K562 (cell line): Measurements from ENCODE around the gene MACROH2A2. TPM values are rescaled to one million over a fixed set of nuclear protein-coding genes. Genes with fewer than 3 reads are reported as not detected.

ENCODE experiments used
- ATAC-seq: fragments of 200-7000 bp; cut with Tn5 transposase; 3 replicates; pipeline ENCODE4 v1.9.1; 2020; ENCODE audit warnings: moderate library complexity
- BruUV-seq: library from RNA; stranded (reverse); fragments of 400-500 nt; replicated peaks from 2 replicates; lab custom pipeline; 2021; lab: Mats Ljungman, UMichigan
- CTCF ChIA-PET: fragments of 300-600 bp; formaldehyde crosslinking; extraction: SDS; loops from one replicate; lab custom pipeline; 2021; ENCODE audit warnings: low intra/inter-chr PET ratio; lab: Yijun Ruan, JAX
- POLR2A ChIA-PET: fragments of 300-600, 350-650 bp; sonication (Branson Sonifier 250); formaldehyde crosslinking; extraction: SDS; loops from one replicate; lab custom pipeline; 2021; ENCODE audit warnings: antibody characterized with exemption, inconsistent platforms; lab: Yijun Ruan, JAX
- DNase-seq, 4 experiments: peaks; one replicate each; pipeline versions ENCODE4 v3.0.0 to v3.0.0-alpha.2; 2011 to 2018; ENCODE audit warnings: low spot score in 3 of 4, mixed read lengths in 3 of 4; ENCODE audit errors: extremely low read depth in 1 of 4
- FAIRE-seq: peaks from 2 replicates; lab custom pipeline; 2011; peaks lifted over from hg19 to GRCh38; lab: Jason Lieb, UNC
- H2AFZ ChIP-seq: 2 replicates; pipeline ENCODE4 v1.6.0; 2011; ENCODE audit warnings: low read depth, low read length, control low read depth, inconsistent platforms
- H3K27ac ChIP-seq: fragments of 200-600 bp; 3 replicates; pipeline ENCODE4 v1.8.0; 2011; ENCODE audit warnings: low read depth, mild to moderate bottlenecking, control low read depth, inconsistent platforms, low read length, moderate library complexity, mixed read lengths; ENCODE audit errors: extremely low read depth
- H3K27me3 ChIP-seq, 2 experiments: fragments of 300-600 bp in 1 of 2; 2 replicates in 1 of 2; 3 replicates in 1 of 2; pipeline versions ENCODE4 v1.6.0 to v1.8.0; 2011; ENCODE audit warnings: inconsistent platforms in 2 of 2, low read length in 2 of 2, mild to moderate bottlenecking in 1 of 2, mixed read lengths in 1 of 2, moderate library complexity in 1 of 2; ENCODE audit not compliant: control insufficient read depth in 2 of 2, insufficient read depth in 2 of 2
- H3K36me3 ChIP-seq: fragments of 300-600 bp; 3 replicates; pipeline ENCODE4 v1.8.0; 2011; ENCODE audit warnings: mild to moderate bottlenecking, low read length, inconsistent platforms; ENCODE audit not compliant: control insufficient read depth, insufficient read depth
- H3K4me1 ChIP-seq, 2 experiments: fragments of 200-600 bp in 1 of 2; replicated peaks in 1 of 2; 2 replicates in 1 of 2; 3 replicates in 1 of 2; pipeline versions ENCODE4 v1.5.1 to v1.8.0; 2011; ENCODE audit warnings: inconsistent platforms in 2 of 2, low read length in 2 of 2, mild to moderate bottlenecking in 1 of 2, mixed read lengths in 1 of 2, moderate library complexity in 1 of 2; ENCODE audit not compliant: control insufficient read depth in 2 of 2, insufficient read depth in 2 of 2
- H3K4me2 ChIP-seq: 2 replicates; pipeline ENCODE4 v1.6.1; 2011; ENCODE audit warnings: low read length, control low read depth, inconsistent platforms, mixed read lengths; ENCODE audit not compliant: insufficient read depth
- H3K4me3 ChIP-seq: fragments of 200-600 bp; sonication (generic), shearing (Covaris generic); 2 replicates; pipeline ENCODE4 v1.5.1; 2016; ENCODE audit warnings: control low read depth, inconsistent platforms
- H3K79me2 ChIP-seq: fragments of 200-600 bp; 3 replicates; pipeline ENCODE4 v1.8.0; 2011; ENCODE audit warnings: low read length, inconsistent platforms; ENCODE audit not compliant: control insufficient read depth, insufficient read depth
- H3K9ac ChIP-seq, 2 experiments: 2 replicates each; pipeline versions ENCODE4 v1.6.0 to v1.6.1; 2011; ENCODE audit warnings: low read depth in 2 of 2, low read length in 2 of 2, control low read depth in 1 of 2, inconsistent platforms in 1 of 2, mild to moderate bottlenecking in 1 of 2, mixed read lengths in 1 of 2; ENCODE audit not compliant: insufficient read depth in 1 of 2
- H3K9me1 ChIP-seq: one replicate; pipeline ENCODE4 v1.6.0; 2011; ENCODE audit warnings: inconsistent platforms, mild to moderate bottlenecking, low read length, moderate library complexity; ENCODE audit not compliant: control insufficient read depth, insufficient read depth
- H3K9me3 ChIP-seq: replicated peaks from 2 replicates; pipeline ENCODE4 v1.5.1; 2011; ENCODE audit warnings: low read depth, low read length, inconsistent platforms; ENCODE audit not compliant: control insufficient read depth, insufficient read depth
- H4K20me1 ChIP-seq: replicated peaks from 2 replicates; pipeline ENCODE4 v1.6.1; 2011; ENCODE audit warnings: low read length, inconsistent platforms, mixed read lengths; ENCODE audit not compliant: control insufficient read depth, insufficient read depth
- ARID4B ChIP-seq: sonication (generic); formaldehyde crosslinking; IDR thresholded peaks from 2 replicates; pipeline ENCODE4 v1.8.0; 2022; ENCODE audit warnings: mild to moderate bottlenecking, missing genetic modification reagents
- BRCA1 ChIP-seq, 2 experiments: fragments of 450-650 bp in 1 of 2; sonication (generic) in 1 of 2; formaldehyde crosslinking in 1 of 2; IDR thresholded peaks; 2 replicates each; pipeline versions ENCODE4 v1.5.0 to v1.6.1; 2017 to 2020; ENCODE audit warnings: mild to moderate bottlenecking in 1 of 2, missing genetic modification reagents in 1 of 2
- KDM5B ChIP-seq: fragments of 200-600 bp; sonication (generic); IDR thresholded peaks from 2 replicates; pipeline ENCODE4 v1.6.1; 2012; ENCODE audit warnings: low read depth, mild to moderate bottlenecking, moderate library complexity, low read length, control low read depth, inconsistent platforms; ENCODE audit not compliant: insufficient replicate concordance
- NFE2 ChIP-seq: IDR thresholded peaks from 2 replicates; pipeline ENCODE4 v1.6.1; 2014; ENCODE audit warnings: antibody characterized with exemption, low read depth
- NR2C2 ChIP-seq, 2 experiments: fragments of 200-800 bp in 1 of 2; sonication (Bioruptor generic) in 1 of 2; sonication (generic) in 1 of 2; formaldehyde crosslinking in 1 of 2; IDR thresholded peaks; 2 replicates each; pipeline versions ENCODE4 v1.6.1 to v1.8.0; 2016 to 2022; ENCODE audit warnings: mild to moderate bottlenecking in 1 of 2, missing compliant biosample characterization in 1 of 2, missing genetic modification characterization in 1 of 2, missing genetic modification reagents in 1 of 2
- SMAD4 ChIP-seq: fragments of 250-450 bp; sonication (Bioruptor Pico); conservative IDR thresholded peaks from 2 replicates; pipeline ENCODE4 v1.8.0; 2021; ENCODE audit warnings: inconsistent platforms, mild to moderate bottlenecking, moderate library complexity
- SPI1 ChIP-seq: IDR thresholded peaks from 2 replicates; pipeline ENCODE4 v1.6.1; 2011; ENCODE audit warnings: low read depth, low read length, control low read depth, borderline replicate concordance
- TRIM24 ChIP-seq, 2 experiments: fragments of 450-650 bp; IDR thresholded peaks; 2 replicates each; pipeline ENCODE4 v1.6.1; 2016
- ZBTB17 ChIP-seq: fragments of 450-650 bp; formaldehyde crosslinking; IDR thresholded peaks from 2 replicates; pipeline ENCODE4 v1.4.0; 2020; ENCODE audit warnings: mild to moderate bottlenecking
- ZNF644 ChIP-seq: fragments of 200-800 bp; sonication (Bioruptor generic); IDR thresholded peaks from 2 replicates; pipeline ENCODE4 v1.6.1; 2016; ENCODE audit warnings: low read depth, missing genetic modification characterization, missing compliant biosample characterization
- WGBS: fragments of 100-300 bp; shearing (Covaris generic); methylation state at CpG from one replicate; pipeline ENCODE4 v1.1.6; 2016; ENCODE audit warnings: low coverage, mixed read lengths; ENCODE audit not compliant: insufficient coverage; ENCODE audit errors: missing lambda C conversion rate; 5-methylcytosine and 5-hydroxymethylcytosine counted together
- in situ Hi-C: fragments of 300-500 bp; cut with MboI; formaldehyde crosslinking; loops from 4 replicates; pipeline ENCODE4 v1.15.0; 2018; ENCODE audit warnings: inconsistent platforms, mixed read lengths
- intact Hi-C: fragments of 100-400 bp; cut with micrococcal nuclease; formaldehyde crosslinking; loops from 2 replicates; pipeline ENCODE4 v1.14.2; 2022
- polyA plus RNA-seq, 8 experiments: library from polyadenylated mRNA; depleted of rRNA in 4 of 8; stranded (reverse) in 5 of 8; unstranded in 3 of 8; fragments of >200 nt; fragmentation: Nextera tagmentation in 2 of 8; fragmentation: Illumina TruSeq in 1 of 8; extraction: Ambion mirVana in 2 of 8; extraction: Trizol in 1 of 8; gene quantifications; 2 replicates each; pipeline versions ENCODE4 v1.2.1 to v1.2.3, GENCODE V29; 2011 to 2014; ENCODE audit warnings: inconsistent platforms in 1 of 8, missing spikeins in 1 of 8
- total RNA-seq, 7 experiments: library from RNA; depleted of rRNA in 6 of 7; stranded (reverse); fragments of >200 nt in 6 of 7; fragmentation: Illumina TruSeq in 2 of 7; extraction: Trizol in 2 of 7; gene quantifications; 2 replicates each; pipeline versions ENCODE4 v1.2.1 to v1.2.3, GENCODE V29; 2011 to 2021; ENCODE audit warnings: low replicate concordance in 1 of 7
- TF ChIP-seq, protein P1 (sequence below): fragments of 250-450 bp; sonication (Bioruptor Pico); IDR thresholded peaks from 2 replicates; pipeline ENCODE4 v1.8.0; 2021; ENCODE audit warnings: moderate library complexity, mild to moderate bottlenecking, inconsistent platforms

MACROH2A2 gene
- total and polyA plus RNA-seq, 9 of the 15 experiments (the other 6 are each of a cell fraction or from before 2014, with no cell fraction given): 0.07 TPM; not detected in 8

DNA sequence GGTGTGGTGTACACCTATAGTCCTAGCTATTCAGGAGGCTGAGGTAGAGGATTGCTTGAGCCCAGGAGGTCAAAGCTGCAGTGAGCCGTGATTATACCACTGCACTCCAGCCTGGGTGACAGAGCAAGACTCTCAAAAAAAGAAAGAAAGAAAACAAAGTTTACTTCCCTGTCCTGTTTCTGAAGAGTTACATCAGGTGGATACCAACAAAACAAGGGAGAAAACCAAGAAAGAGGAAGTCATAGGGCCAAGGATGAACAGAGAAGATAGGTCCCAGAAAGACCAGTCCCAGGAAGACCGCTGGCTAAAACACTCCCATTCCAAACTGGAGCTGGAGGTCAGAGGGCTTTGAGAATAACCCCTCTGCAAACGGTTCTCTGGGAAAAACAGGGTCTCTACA is 13.5 kb downstream of the MACROH2A2 start:
- DNase-seq (no peak), FAIRE-seq (no peak), ATAC-seq (no peak; the same call in 2 of the 3 replicates)
- ChIA-PET CTCF (no interaction called here), POLR2A (interaction anchor here (0.6 to 0.8 kb wide), 3 partner anchors 8 to 1337 kb away, joined by 3 to 5 read pairs (median 3); partner anchors contain the start of gene SAR1A)
- Histone ChIP-seq H3K4me2 (no peak overlapping the region), H3K9me1 (no peaks in the 10 kb centered on the region), H4K20me1 (no peaks in the 10 kb centered on the region), H3K4me3 (no peak overlapping the region), H2AFZ (no peak overlapping the region), H3K9me3 (no peaks in the 10 kb centered on the region), H3K9ac (no peak overlapping the region), H3K79me2 (no peaks in the 10 kb centered on the region), H3K36me3 (no peaks in the 10 kb centered on the region), H3K27me3 (peaks cover 18 to 26% of the 10 kb centered on the region in 2 experiments), H3K4me1 (no peaks in the 10 kb centered on the region), H3K27ac (no peak overlapping the region)
- 2% methylated on average over 3 of the region's 3 CpGs for WGBS
- TF ChIP-seq SPI1: peak; percentile 90
- TF ChIP-seq TRIM24 (IDR thresholded peaks at IDR 0.05): peak; percentile 28 to 54; a peak in 2 of 4 replicates
- no peak for TF ChIP-seq SMAD4 (CRISPR knock-in tag)
- no peak for TF ChIP-seq NR2C2 (CRISPR knock-in tag; IDR thresholded peaks at IDR 0.05)
- peak; percentile 19; the same call in 1 of the 2 replicates for TF ChIP-seq NR2C2 (tag; IDR thresholded peaks at IDR 0.05)
- BruUV-seq: no TSS peak
- in situ Hi-C loops: no loop called here
- intact Hi-C loops: no loop called here

- BruUV-seq: no TSS peak
- DNase-seq: no peak
- Histone ChIP-seq H3K4me1 (no peaks in the 10 kb centered on the region), H3K4me3 (no peak overlapping the region), H3K9me1 (no peaks in the 10 kb centered on the region), H3K4me2 (no peak overlapping the region), H3K9me3 (no peaks in the 10 kb centered on the region), H3K79me2 (no peaks in the 10 kb centered on the region), H3K27ac (no peak overlapping the region), H3K27me3 (peaks cover 19 to 29% of the 10 kb centered on the region in 2 experiments), H4K20me1 (no peaks in the 10 kb centered on the region), H3K36me3 (no peaks in the 10 kb centered on the region), H3K9ac (no peak overlapping the region), H2AFZ (no peak overlapping the region)
- POLR2A ChIA-PET: interaction anchor here (1.4 kb wide), 1 partner anchor 12 kb away, joined by 4 read pairs; no protein-coding TSS in a partner anchor
- WGBS: 4% methylated on average over 2 of the region's 2 CpGs
- in situ Hi-C loops (no loop called here), intact Hi-C loops (no loop called here)
- no peak for FAIRE-seq
- no peak for ATAC-seq
- CTCF ChIA-PET: no interaction called here
- TF ChIP-seq BRCA1 (IDR thresholded peaks at IDR 0.05): no peak
- TF ChIP-seq BRCA1 (CRISPR knock-in tag; IDR thresholded peaks at IDR 0.05): no peak
- TF ChIP-seq, protein P1, sequence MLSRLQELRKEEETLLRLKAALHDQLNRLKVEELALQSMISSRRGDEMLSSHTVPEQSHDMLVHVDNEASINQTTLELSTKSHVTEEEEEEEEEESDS (CRISPR knock-in tag): no peak
- TF ChIP-seq ZNF644 (tag): no peak
- no peak for TF ChIP-seq ARID4B
- no peak for TF ChIP-seq KDM5B
- TF ChIP-seq ZBTB17 (CRISPR knock-in tag): no peak
- TF ChIP-seq NFE2: no peak
Observed at GRCh38 chr10:70067586-70067985, 14.9 kb downstream of the MACROH2A2 start.
